Keratinocyte (primary cell): ENCODE measurements around the gene RPL13.

Source experiments
- EZH2 ChIP-seq: IDR thresholded peaks from one replicate; pipeline ENCODE4 v1.6.1; 2012; ENCODE audit warnings: inconsistent platforms, mild to moderate bottlenecking, low read length, moderate library complexity
- TF ChIP-seq, protein P1 (sequence below), 3 experiments: IDR thresholded peaks in 1 of 3; conservative IDR thresholded peaks in 1 of 3; optimal IDR thresholded peaks in 1 of 3; 2 replicates in 2 of 3; 3 replicates in 1 of 3; pipeline versions ENCODE3 to v1.5.1; 2011; ENCODE audit warnings: low read length in 3 of 3, mild to moderate bottlenecking in 3 of 3, moderate library complexity in 2 of 3, control low read depth in 1 of 3, inconsistent platforms in 1 of 3; ENCODE audit not compliant: insufficient read depth in 2 of 3; ENCODE audit errors: extremely low read depth in 1 of 3

DNA sequence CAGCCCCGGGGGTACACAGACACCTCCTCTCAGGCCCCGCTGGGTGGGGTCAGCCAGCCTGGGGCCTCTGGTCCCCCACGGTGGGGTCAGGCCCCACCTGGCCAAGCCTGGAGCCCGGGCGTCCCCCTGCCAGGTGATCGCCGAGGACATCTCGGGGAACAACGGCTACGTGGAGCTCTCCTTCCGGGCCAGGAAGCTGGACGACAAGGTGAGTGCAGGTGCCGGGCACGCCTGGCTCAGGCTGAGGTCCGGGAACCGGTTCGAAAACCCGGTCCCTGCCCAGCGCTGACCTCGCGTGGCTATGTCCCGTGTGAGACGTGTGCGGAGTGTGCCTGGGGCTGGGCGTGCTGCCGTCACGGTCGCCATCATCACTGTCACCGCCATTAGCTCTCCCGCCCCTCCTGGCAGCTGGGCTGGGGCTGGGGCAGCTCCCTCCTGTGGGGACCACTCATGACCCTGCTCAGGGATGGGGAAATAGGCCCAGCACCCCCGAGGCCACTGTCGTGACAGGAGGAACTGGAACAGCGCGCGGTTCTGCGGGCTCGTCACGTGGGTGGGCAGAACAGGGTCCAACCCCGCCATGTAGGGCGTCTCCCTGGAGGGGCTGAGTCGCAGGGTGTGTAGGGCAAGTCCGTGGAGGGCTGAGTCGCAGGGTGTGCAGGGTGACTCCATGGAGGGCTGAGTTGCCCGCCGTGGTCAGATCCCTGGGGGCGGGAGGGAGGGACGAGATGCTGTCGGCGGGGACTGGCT, 23.6 kb downstream of the RPL13 start:
- TF ChIP-seq, protein P1, sequence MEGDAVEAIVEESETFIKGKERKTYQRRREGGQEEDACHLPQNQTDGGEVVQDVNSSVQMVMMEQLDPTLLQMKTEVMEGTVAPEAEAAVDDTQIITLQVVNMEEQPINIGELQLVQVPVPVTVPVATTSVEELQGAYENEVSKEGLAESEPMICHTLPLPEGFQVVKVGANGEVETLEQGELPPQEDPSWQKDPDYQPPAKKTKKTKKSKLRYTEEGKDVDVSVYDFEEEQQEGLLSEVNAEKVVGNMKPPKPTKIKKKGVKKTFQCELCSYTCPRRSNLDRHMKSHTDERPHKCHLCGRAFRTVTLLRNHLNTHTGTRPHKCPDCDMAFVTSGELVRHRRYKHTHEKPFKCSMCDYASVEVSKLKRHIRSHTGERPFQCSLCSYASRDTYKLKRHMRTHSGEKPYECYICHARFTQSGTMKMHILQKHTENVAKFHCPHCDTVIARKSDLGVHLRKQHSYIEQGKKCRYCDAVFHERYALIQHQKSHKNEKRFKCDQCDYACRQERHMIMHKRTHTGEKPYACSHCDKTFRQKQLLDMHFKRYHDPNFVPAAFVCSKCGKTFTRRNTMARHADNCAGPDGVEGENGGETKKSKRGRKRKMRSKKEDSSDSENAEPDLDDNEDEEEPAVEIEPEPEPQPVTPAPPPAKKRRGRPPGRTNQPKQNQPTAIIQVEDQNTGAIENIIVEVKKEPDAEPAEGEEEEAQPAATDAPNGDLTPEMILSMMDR (optimal IDR thresholded peaks at IDR 0.05 in 1 of 3, IDR thresholded peaks at IDR 0.05 in 1 of 3, conservative IDR thresholded peaks at IDR 0.05 in 1 of 3; ENCODE audit: extremely low read depth in 1 of 3, insufficient read depth in 2 of 3, low read length in 3 of 3), result no peak
- no peak for TF ChIP-seq EZH2
